GM19324 (cell line): ENCODE results near the gene FHL5.
"Not testable (repeated sequence)": the region's sequence is repeated elsewhere in the genome, so short reads cannot be mapped to it uniquely, and the experiment has no call there.

Source experiments
- ATAC-seq: cut with Tn5 transposase; IDR thresholded peaks from one replicate; pipeline ENCODE4 v1.9.1; 2021; ENCODE audit warnings: mild to moderate bottlenecking, moderate library complexity; ENCODE audit not compliant: unreplicated experiment, low FRiP score

The FHL5 gene, protein sequence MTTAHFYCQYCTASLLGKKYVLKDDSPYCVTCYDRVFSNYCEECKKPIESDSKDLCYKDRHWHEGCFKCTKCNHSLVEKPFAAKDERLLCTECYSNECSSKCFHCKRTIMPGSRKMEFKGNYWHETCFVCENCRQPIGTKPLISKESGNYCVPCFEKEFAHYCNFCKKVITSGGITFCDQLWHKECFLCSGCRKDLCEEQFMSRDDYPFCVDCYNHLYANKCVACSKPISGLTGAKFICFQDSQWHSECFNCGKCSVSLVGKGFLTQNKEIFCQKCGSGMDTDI

DNA sequence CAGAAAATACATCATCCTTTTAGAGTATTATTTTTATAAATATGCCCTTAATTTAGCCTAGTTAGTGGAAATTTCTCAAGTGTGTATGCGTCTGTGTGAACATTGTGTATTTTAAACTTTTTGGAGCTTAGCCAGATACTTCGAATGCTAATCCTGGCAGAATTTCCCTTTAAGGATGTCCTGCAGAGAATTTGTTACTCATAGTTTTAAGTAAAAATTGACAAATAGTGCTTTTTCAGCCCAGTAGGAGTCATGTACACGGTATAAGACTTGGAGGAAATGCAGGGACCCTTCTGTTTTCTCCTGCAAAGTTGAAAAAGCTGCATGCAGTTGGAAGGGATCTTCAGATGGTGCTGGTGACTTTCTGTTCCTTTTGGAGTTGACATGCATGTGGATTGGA lies at the start of gene FHL5:
Gene FHL5 (plus strand): TSS at position 243 of the 400 bp plus-strand sequence. CDS start 40,486 bp downstream, outside the sequence.
- no peak for ATAC-seq

DNA sequence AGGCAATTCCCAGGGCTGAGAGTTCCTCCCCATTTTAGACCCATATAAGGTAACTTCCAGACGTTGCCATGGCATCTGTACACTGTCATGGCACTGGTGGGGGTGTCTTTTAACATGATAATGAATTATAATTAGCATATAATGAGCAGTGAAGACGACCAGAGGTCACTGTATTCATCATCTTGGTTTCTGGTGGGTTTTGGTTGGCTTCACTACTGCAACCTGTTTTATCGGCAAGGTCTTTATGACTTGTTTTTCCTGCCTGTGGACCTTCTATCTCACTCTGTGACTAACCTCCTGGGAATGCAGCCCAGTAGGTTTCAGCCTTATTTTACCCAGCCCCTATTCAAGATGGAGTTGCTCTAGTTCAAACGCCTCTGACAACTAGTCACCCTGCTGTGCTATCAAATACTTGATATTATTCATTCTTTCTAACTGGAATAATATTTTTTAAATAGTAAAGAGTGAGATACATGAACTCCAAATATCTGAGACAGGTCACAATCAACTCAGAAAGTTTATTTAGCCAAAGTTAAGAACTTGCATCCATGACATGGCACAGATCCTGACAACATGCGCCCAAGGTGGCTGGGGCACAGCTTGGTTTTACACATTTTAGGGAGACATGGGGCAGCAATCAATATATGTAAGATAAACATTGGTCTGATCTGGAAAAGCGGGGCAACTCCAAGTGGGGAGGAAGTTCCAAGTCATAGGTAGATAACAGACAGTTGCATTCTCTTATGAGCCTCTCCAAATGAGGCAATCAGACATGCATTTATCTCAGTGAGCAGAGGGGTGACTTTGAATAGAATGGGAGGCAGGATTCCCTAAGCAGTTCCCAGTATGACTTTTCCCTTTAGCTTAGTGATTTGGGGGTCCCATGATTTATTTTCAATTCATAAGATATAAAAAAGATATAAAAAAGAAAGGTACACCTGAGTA lies 42.5 kb upstream of the FHL5 start:
- no peak for ATAC-seq

DNA sequence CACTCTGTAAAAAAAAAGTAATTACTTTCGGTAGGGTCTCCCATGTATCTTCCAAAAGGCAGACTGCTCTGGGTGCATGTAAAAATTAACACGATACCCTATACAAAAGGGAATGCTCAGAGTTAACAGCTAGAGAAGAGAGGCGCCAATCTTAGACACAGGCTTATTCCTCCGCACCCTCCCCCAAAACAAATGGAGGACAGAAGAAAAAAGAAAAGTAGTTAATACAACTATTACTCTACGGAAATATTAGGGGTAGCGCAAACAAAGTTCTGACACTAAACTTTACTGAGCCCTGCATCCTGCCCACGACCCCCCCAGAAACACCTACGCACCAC lies 41.7 kb upstream of the FHL5 start:
- ATAC-seq, result peak; percentile 21

DNA sequence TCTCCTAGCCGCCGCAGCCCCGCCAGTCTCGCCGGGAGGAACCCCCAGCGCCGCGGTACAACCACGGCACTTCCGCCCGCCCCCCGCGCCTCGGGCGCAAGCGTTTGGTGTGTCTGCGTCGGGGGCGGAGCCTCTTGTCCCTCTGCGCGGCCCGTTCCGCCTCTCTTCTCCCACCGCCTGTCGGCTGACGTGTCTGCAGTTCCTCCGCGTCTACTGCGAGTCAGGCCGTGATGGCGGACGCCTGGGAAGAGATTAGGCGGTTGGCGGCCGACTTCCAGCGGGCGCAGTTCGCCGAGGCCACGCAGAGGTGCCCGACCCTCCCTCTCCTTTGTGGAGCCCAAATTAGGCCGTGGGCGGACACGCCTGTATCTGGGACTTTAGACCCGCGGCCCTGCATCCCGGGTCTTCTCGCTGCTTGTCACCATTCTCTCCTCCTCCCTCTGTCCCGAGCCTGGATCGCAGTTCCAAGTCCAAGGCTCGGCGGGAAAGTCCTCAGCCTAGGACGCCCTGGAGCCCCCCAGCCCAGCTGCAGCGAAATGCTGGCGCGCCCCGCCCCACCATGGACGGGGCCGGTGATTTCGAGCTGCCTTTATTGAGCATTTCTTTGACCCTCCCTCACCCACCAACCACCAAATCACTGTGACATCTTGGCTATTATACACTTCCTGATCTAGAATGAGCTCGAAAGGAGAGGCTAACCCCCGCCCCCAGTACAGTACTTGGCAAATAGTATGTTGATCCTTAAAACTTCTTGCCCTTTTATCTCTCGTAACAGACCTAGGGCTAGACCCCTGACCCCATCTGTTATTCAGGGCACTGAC lies 41.1 kb upstream of the FHL5 start, which contains the start of gene UFL1:
Gene UFL1 (plus strand): TSS at position 163 of the 821 bp plus-strand sequence. CDS start 68 bp downstream, at position 231.
- peak; percentile 99 for ATAC-seq

DNA sequence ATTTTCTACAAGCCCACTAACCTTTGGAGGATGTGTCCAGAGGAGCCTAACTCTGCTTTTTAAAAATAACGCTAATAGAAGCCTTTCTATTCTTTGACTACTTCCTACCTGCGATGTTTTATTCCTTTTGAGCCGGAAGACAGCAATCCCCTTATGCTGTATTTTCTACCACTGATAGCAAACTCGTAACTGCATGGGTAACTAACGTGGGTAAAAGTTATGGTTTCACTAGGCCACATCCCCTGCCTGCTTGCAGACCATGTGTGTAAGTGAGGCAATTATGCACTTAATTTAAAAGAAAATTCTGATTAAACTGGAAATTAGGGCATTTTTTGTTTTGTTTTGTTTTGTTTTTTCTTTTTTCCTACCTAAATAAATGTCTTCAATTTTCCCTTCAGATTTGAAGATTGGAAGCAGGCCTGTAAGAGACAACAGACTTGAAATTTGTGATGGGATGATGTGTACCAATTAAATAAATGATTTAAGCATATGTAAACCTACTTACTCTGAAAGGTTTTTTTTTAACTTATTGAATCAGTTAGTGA lies 40.4 kb upstream of the FHL5 start:
- peak; percentile 31 for ATAC-seq

DNA sequence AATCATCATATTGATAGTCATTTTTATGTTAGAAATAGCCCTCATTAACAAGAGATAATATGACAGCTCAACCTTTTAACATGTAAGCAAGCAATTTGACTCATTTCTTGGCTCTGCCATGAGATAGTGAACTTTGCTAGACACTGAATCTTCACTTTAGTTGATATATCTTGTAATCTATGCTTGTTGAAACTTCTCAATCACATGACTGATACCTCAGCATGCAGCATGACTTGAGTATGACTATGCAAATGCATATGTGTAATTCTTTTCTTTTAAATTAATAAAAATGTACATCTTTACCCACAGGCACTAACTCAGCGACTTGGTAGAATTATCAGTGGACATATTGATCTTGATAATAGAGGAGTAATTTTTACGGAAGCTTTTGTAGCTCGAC lies 34.7 kb upstream of the FHL5 start:
- ATAC-seq, result no peak

DNA sequence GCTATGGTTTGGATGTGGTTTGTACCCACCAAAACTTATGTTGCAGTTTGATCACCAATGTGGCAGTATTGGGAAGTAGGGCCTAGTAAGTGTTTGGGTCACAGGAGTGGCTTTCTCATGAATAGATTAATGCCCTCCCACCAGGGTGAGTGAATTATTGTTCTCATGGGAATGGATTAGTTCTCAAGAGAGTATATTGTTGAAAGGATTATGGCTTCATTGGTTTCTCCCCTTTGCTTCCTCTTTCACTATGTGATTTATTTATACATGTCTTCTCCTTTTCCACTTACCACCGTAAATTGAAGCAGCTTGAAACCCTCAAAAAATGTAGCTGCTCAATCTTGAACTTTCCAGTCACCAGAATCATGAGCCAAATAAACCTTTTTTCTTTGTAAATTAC lies 30.5 kb upstream of the FHL5 start:
- no peak for ATAC-seq

DNA sequence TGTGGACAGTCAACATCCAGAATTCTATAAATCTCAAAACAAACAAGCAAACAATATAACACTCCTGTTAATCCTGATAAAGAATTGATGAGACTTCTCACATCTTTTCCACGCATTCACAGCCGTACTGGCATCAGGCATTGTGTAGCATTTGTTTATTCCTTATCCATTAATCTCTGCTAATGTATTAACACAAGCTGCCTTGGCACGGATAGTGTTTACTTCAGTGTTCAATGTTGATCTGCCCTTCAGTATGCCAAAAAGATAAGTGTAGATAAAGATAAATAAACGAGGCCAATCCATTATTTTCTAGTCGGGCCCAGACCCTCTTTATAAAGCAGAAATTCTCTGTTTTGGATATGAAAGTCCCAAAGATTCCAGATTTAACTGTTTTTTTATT lies 25.2 kb upstream of the FHL5 start:
- no peak for ATAC-seq

DNA sequence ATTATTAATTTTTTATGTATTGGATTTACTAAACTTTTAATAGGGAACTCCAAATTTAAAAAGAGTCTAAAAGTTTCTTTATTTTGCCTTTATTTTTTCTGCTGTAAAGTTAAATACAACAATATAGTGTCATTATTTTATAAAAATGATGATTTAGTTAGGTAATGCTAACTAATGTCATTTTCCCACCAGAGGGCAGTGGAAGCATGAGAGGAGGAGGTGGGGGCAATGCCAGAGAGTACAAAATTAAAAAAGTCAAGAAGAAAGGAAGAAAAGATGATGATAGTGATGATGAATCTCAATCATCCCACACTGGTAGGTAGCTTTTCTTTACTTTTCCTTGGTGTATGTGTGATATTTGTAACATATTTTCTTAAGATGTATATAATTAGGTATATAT lies 20.2 kb upstream of the FHL5 start:
- no peak for ATAC-seq

DNA sequence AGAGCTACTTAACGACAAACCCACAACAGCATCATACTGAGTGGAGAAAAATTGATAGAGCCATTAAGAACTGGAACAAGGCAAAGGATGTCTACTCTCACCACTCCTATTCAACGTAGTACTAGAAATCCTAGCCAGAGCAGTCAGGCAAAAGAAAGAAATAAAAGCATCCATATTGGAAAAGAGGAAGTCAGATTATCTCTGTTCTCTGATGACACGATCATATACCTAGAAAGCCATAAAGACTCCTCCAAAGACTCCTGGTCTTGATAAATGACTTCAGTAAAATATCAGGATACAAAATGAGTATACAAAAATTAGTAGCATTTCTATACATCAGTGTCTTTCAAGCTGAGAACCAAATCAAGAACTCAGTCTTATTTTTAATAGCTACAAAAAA lies 17.0 kb upstream of the FHL5 start:
- no peak for ATAC-seq

DNA sequence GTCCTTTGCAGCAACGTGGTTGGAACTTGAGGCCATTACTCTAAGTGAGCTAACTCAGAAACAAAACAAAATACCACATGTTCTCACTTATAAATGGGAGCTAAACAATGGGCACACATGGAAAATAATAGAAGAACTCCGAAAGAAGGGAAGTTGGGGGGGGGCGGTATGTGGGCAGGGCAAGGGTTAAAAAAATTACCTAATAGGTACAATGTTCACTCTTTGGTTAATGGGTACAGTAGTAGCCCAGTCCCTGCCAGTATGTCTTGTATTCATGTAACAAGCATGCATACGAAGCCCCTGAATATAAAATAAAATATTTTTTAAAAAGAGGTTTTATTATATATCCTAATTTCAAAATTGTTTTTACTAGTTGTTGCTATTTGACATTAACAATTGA lies 15.3 kb upstream of the FHL5 start:
- ATAC-seq, result no peak

DNA sequence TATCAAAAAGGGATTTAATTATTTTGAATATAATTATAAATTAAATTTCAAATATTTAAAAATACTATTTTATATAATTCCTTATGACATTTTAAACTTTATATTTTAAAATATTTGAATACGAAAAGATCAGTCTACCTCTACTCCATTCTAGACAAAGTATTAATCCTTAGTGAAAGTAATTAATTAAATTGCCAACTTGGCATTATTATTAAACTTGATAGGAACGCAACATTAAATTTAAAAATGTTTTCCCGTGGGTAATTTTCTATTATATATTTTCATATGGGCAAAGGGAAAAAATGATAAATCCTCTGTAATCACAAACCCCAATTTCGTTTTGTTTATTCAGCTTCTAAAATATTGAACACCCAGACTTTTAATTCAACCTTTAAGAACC lies 8.4 kb upstream of the FHL5 start:
- ATAC-seq, result no peak

DNA sequence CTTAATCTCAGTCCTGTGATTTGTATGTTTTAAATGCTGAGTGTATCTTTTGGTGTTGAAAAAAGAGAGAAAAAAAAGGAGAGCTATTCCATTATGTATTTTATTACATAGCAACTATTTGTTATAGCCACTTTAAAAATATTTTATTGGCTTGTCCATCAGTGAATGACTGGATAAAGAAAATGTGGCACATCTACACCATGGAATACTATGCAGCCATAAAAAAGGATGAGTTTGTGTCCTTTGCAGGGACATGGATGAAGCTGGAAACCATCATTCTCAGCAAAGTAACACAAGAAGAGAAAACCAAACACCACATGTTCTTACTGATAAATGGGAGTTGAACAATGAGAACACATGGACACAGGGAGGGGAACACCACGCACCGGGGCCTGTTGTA lies 3.2 kb upstream of the FHL5 start:
- ATAC-seq, result not testable (repeated sequence)

DNA sequence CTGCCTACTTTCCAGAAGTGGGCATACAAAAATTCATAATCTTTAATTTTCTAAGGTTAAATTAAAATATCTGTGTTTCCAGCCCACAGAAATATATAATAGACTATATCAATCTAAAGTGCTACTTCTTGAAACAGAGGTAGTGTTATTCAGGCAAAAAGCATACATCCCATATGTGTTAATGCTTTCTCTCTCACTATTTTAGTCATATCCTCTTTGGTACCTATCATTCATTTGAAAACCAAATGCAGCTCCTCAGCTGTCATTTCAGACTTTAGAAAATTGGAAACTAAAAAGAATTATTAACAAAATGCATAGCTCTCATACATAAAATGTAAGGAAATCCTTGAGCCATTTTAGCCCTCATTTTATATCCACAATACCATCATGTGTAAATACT lies 925 bp downstream of the FHL5 start:
- no peak for ATAC-seq

DNA sequence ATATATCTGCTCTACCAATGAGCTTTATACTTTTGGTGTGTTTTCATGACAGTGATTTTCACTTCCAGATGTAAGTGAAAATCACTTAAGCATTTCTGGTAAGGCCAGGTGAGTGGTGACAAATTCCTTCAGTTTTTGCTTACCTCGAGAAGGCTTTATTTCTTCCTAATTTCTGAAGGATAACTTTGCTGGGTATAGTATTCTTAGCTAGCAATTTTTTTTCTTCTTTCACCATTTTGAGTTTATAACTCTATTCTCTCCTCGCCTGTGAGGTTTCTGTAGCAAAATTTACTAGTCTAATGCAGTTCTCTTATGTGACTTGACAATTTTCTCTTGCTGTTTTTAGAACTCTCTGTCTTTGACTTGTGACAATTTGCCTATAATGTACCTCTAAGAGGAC lies 7.1 kb downstream of the FHL5 start:
- ATAC-seq, result no peak

DNA sequence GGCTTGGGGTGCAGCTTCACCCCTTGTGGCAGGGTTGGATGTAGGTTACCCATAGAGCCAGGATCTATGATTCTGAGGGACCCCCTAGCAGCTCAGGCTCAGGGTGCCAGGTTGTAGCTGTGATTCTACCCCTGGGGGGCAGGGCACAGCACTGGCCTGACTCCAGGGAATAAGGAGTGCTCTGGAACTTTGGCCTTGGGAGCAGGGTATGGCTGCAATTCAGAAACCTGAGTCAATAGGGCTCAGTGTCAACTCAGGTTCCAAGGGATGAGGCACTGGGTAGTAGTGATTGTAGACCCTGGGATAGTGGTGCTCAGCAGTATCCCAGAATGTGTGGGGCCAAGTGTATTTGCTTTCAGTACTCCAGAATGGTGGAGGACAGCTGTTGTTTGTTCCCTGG lies 8.6 kb downstream of the FHL5 start:
- no peak for ATAC-seq

DNA sequence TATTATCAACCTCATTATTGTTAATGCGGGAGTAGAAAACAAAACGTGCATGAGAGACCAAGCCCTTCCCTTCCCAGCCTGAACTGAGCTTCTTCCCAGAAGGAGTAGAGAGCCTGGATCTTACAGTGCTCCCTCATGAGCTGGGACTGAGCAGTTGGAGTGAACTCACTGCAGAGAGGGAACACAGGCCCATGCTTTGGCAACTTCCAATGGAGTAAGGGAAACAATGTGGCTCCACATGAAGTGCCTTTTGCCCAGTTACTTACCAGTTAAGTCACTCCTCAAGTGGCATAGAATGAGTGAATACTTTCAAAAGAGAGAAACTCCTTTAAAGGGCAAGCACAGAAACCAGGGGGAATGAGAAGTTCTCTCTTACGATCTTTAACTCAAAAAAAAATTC lies 12.4 kb downstream of the FHL5 start:
- ATAC-seq, result no peak

DNA sequence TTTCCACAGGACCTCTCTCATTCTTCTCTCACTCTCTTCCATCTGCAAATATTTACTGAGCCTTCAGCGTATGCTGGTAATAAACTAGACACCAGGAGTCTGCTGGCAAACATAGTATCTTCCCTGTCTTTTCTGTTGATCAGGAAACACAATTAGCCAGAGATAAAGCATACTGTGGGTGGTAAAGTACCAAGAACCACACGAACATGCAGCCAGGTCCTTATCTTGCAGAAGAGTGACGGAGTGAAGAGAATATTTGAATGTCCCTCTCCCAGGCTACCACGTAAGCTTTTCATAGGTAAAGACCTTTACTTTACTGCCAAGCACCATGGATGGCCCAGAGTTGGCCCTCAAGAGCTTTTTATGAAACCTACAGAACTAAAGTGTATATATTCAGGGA lies 13.3 kb downstream of the FHL5 start:
- no peak for ATAC-seq

DNA sequence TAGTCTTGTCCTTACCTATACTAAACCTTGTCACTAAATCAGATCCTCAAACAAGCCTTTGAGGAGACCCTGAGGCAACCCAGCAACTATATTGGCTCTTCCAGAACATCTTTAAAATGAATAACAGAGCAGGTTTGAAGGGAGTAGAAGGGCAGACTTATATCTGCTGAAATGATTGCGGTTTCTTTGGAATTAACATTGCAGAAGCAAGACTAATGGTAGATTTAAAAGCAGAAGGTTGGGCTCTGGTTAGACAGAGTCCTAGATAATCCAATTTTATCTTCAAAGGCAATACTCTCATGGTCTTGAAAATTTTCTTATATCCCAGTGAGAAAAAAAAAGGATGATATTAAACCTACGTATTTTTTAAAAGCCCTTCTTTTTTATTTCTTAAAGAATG lies 19.1 kb downstream of the FHL5 start:
- ATAC-seq, result no peak

DNA sequence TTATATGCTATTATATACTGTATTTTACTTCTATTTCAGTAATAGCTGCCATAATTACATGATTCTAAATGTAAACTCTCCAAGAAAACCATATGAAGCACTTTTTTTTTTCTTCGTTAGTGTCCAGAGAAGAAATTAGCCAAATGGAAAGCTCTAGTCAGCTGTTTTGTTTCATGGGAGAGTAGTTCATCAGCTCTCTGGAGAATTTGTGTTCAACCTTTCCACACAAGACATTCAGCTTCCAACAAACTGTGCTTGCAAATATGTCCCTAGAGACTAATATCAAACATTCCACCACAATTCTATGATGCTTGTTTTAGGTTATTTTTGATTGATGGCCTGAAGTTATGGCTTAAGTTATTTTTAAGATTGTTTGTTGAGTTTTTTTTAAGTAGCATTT lies 19.5 kb downstream of the FHL5 start:
- no peak for ATAC-seq

DNA sequence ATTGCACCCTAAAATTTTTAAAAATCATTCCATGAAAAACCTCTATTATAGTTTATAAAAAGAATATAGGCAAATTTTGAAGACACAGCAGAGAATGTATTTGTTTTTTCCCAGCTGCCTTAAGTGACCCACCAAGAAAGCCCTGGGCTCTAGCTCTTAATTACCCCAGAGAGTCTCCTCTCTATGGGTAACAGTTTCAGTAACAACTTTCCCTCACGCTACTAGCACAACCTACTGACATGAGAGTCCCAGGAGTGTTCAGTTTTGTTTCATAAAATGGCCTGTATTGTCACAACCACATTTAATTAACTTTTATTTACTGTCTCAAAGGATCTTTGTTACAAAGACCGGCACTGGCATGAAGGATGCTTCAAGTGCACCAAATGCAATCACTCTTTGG lies 41.5 kb downstream of the FHL5 start:
- no peak for ATAC-seq
